ENCODE measurements around the gene TET1.
"Not testable (repeated sequence)": the region's sequence is repeated elsewhere in the genome, so short reads cannot be mapped to it uniquely, and the experiment has no call there.

TET1 gene
- 4.7 to 14.7 reads per million in 2 donors for total RNA-seq

GRCh38 chr10:68560186-68560942, at the start of gene TET1:
TSS of gene TET1 (plus strand) at chr10:68560337. CDS start at chr10:68572339, 12,002 bp downstream.
- peak in 1 of 5 experiments; percentile 51 for DNase-seq

DNA sequence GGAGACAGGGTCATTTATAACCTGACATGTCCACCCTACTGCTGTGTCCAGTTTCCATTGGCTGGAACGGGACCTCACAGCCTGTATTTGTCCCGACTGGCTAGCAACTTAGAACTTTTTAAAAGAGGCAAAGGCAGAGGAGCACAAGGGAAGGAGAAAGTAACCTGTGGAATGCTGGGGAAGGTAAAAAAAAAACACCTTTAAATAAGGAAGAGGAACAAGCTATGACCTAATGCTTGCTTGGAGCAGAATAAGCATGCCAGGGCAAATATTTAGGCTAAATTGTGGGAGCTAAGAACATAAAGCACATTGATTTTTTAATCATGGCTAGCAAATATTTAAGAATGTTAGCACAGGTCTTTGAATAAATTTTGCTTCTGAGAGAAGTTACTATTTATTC, 43.9 kb upstream of the TET1 start:
- not testable (repeated sequence) for DNase-seq

DNA sequence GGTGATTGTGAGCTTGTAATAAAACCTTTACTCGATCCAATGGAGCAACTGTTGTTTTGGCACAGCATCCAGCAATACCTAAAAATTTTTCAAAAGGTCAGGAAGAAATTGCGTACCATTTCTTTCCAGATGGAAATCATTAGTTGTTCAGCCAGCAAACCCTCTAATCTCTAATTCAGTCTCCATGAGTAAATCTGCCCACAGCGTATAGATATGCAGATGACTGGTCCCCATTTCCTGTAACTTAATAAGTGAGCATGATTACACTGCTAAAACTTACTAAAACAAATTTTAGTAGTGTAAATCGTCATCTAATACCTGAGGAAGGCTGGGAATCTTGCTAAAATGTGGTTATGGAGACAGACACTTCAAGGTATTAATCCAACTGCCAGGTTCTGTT, 43.4 kb upstream of the TET1 start:
- DNase-seq = no peak

GRCh38 chr10:68517188-68517587, 42.9 kb upstream of the TET1 start:
- DNase-seq = no peak

DNA sequence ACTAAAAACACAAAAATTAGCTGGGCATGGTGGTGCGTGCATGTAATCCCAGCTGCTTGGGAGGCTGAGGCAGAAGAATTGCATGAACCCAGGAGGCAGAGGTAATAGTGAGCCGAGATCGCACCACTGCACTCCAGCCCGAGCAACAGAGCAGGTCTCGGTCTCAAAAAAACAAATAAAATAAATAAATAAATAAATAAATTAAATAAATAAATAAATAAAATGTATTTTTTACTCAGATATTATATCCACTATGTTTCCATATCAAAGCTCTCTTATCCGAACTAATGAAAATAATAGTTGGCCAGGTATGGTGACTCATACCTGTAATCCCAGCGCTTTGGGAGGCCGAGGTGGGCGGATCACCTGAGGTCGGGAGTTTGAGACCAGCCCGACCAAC, 41.5 kb upstream of the TET1 start:
- not testable (repeated sequence) for DNase-seq

DNA sequence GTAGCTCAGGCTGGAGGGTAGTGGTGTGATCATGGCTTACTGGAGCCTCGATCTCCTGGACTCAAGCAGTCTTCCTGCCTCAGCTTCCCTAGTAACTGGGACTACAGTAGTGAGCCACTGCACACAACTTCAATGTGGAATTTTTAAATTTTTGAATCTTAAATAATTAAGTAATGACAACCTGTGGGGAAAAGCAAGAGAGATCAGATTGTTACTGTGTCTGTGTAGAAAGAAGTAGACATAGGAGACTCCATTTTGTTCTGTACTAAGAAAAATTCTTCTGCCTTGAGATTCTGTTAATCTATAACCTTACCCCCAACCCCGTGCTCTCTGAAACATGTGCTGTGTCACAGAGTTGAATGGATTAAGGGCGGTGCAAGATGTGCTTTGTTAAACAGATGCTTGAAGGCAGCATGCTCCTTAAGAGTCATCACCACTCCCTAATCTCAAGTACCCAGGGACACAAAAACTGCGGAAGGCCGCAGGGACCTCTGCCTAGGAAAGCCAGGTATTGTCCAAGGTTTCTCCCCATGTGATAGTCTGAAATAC, 34.6 kb upstream of the TET1 start:
- not testable (repeated sequence) for DNase-seq

DNA sequence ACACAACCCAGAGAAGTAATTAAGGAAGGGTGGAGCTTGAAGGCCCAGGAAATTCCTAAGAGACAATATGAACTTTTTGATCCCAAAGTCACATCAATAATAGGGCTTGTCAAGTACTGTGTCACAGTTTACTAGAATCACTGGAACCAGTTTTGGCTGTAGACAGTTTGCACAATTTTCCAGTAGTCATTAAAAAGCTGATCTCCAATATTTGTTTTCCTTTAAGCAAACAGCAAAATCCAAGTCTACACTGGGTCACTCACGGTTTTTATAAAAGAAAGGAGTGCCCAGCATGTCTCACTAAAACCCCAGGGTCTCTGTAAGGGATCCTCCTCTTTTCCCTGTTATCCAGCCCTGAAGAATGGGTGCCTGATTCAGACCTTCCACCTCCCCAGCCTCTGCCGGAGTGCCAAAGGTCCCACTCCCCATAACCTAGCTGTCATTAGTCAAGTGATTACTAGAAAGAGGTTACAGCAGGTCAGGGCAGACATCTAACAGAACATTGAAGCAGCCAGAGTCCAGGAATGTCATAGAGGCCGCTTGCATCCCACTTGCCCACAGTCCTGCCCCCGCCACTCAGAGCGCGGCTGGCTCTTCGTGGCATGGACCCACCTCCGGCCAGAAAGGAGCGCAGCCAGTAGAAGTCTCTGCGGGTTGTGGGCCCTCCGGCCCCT, 33.4 kb upstream of the TET1 start:
- no peak for DNase-seq

DNA sequence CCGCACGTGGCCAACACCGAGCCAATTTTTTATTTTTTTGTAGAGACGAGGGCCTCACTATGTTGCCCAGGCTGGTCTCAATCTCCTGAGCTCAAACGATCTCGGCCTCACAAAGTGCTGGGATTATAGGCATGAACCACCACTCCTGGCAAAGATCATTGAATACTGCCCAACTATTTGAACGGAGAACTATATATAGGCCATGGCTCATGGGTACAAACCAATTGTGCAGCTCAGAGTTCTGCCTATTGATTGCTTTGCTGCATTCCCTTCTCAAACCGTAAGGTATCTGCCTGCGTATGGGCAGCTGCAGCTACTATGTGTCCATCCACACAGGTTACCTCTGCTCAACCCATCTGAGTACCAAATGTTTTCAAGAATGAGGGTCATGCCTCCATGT, 23.2 kb upstream of the TET1 start:
- DNase-seq = no peak

DNA sequence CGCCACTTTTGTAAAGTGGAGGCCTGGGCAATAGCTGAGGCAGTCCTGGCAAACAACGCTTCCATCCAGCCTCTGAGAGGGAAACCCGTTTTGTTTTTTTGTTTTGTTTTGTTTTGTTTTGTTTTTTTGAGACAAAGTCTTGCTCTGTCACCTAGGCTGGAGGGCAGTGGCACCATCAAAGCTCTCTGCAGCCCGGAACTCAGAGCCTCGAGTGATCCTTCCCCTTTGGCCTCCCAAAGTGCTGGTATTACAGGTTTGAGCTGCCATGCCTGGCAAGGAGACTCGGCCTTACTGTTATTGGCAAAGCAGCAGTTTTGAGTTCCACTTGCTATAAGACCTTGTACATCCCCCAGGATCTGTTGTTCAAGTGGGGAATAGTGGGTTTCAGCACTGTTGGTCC, 22.3 kb upstream of the TET1 start:
- DNase-seq = no peak

- DNase-seq = no peak
Measured at GRCh38 chr10:68543004-68543918, 16.9 kb upstream of the TET1 start.

- DNase-seq = peak in 2 of 5 experiments; percentile 15 to 67
Measured at GRCh38 chr10:68550747-68551411, 9.3 kb upstream of the TET1 start.

GRCh38 chr10:68553138-68553537, 7.0 kb upstream of the TET1 start:
- DNase-seq = no peak

DNA sequence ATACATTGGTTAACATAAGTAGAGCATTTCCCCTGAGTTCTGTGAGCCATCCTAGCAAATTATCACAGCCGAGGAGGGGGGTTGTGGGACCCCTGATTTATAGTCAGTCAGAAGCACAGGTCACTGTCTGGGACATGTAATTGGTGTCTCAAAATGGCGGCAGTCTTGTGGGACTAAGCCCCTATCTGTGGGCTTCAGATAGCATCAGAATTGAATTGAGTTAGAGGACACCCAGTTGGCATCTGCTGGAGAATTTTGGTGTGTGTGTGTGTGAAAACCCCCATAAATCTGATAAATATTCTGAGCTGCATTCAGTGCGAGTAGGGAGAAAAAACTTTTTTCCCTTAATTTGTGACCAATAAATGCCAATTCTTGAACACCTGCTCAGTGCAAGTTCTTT, 6.5 kb upstream of the TET1 start:
- no peak for DNase-seq

DNA sequence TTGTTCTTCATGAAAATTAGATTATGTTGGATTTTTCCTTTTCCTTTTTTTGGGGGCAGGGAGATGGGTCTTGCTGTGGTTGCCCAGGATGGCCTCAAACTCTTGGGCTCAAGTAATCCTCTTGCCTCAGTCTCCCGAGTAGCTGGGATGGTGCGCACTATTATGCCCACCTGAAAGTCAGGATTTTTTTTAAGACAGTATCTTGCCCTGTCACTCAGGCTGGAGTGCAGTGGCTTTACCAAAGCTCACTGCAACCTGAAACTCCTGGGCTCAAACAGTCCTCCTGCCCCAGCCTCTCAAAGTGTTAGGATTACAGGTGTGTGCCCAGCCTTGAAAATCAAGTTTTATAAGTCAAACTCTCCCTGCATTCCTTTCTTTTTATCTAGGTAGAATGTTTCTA, 1.7 kb upstream of the TET1 start:
- no peak for DNase-seq

- DNase-seq = no peak
Measured at GRCh38 chr10:68559251-68559650, 886 bp upstream of the TET1 start.

DNA sequence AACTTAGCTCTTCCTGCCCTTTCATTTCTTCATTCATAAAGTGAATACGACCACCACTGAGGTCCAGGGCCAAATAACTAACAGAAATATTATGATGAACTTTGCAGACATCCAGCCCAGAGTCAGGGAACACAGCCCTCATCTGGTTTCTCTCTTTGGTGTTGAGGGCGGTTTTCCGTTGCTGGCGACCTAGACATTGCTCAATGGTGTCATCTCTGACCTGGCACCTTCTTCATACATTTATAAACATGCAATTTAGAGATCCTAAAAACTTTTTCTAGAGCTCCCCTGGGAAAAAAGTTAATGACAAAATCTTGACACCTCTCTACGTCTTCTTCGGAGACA, 324 bp upstream of the TET1 start:
- peak in 1 of 5 experiments; percentile 51 for DNase-seq

DNA sequence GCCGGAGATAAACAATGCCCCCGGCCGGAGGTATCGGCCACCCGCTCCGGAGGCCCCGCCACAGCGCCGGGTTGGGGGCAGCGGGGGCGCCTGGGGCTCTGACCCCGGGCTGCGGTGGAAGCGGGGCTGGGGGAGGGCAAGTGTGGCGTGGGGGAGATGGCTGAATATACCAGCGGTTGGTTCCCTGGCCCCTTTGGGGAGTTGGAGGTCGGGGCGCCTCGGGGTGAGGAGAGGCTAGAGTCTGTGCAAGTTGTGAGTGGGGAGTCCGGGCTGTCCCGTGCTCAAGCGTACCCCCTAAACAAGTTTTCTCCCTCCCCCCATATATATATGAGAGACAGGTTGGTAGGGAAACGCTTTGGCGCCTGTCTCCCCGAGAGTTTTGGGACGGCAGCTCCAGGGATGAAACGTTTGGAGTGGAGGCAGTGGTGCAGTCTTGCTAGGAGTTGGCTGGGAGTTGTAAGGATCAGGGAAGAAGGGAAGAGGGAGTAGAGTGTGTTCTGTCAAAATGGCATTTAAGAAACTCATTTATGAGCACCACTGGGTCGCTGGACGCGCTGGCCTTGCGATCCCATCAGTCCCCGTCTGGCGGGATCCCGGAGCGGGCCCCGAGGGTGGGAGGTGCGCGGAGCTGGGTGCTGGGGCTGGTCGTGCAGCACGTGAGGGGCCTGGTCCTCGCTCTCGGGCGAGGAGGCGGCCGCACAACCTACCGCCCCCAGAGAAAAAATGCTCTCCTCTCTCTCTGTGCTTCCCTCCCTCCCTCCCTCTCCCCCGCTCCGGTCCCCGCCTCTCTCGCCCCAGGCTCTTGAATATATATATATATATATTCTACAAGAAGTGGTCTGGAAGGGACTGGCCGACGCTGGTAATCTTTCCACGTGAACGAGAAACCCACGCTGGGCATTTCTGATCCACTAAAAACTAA, 1.1 kb downstream of the TET1 start:
- no peak for DNase-seq

DNA sequence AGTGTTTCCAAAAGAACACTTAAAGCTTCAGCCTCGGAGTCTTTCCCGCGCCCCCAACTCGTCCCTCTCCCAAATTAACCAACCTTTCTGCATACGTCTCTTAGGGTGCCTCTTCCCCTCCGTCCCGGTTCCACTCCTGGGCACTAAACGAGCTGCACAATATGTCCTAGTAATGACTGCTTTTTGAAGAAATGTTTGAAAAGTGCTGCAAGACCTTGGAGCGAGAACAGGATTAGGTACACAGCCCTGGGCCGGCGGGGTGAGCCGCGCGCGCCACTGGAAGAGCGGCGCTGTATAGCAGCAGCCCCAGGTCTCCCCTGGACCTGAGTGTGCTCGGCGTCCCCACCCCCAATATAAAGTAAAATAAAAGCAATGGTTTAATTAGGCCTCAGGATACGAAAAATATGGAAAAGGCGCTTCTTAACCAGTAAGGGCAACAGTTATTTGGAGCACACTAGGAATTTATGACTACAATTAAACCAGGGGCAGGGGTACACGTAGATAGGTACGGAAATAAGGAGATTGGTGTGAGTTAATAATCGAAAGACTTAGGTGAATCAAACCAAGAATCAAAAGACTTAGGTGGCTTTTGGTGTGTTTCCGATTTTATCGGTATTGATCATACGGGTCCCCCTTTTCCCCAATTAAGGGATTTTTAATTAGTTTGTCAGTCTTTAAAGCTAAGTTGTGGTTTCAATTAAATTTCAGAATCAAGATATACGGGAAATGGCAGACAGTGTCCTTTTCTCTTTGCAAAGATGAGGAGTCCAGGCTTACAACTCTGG, 1.9 kb downstream of the TET1 start:
- DNase-seq = no peak

DNA sequence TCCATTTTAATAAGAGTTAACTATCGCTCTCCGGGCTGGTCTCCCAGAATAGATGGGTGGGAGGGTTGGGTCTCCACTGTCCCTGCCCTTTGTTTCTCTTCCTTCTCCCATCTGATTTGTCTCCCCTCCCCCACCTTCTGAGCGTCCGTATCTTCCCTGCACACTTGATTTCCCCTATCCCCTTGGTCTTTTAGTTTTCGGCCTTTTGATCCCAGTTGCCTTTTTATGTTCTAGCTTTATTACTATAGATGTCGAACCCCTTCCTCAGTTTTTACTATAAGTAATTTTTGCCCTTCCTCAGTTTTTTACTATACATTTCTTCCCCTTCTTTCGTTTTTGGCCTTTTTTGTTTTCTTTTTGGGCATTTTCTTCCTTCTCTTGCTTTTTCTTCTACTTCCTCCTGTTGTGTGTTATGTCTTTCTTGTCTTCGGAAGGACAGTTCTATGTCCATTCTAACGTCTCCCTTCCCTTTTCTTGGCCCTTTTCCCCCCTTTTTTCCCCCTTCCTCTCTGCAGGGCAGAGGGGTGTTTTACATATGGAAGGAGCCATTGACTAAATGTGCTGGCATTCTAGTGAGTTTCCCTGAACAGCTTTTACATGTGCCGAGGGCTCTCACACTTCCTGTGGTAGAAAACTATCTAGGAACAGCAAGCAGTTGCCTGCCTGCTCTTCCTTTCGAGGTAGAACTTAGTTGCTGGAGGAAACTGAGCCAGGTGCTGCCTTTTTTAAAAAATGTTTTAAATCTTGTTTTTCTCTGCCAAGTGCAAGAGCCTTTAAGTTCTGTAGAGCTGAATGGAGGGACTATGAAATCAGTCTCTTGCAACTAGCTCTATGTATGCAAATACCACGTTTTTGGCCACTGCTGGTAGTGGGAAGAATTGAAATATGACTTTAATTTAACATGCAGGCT, 2.8 kb downstream of the TET1 start:
- DNase-seq = no peak
